Calu3 (cell line): ENCODE data around the gene CCNQ. TPM values are rescaled to one million over a fixed set of nuclear protein-coding genes. Genes with fewer than 3 reads are reported as not detected.

Experiments used
- BruUV-seq: library from RNA; stranded (reverse); fragments of 400-500 nt; replicated peaks from 2 replicates; lab custom pipeline; 2021; lab: Mats Ljungman, UMichigan
- CTCF ChIA-PET: fragments of 300-600 bp; sonication (Branson Sonifier 250); formaldehyde crosslinking; loops from one replicate; lab custom pipeline; 2022; ENCODE audit warnings: antibody characterized with exemption; lab: Charles Lee
- DNase-seq: peaks from one replicate; pipeline ENCODE4 v3.0.0; 2022
- H3K27ac Mint-ChIP-seq: one replicate; pipeline ENCODE4 v1.8.0; 2022; ENCODE audit warnings: mixed read lengths; ENCODE audit not compliant: unreplicated experiment
- H3K27me3 Mint-ChIP-seq: one replicate; pipeline ENCODE4 v1.8.0; 2022; ENCODE audit warnings: mixed read lengths; ENCODE audit not compliant: unreplicated experiment
- H3K36me3 Mint-ChIP-seq: one replicate; pipeline ENCODE4 v1.8.0; 2022; ENCODE audit warnings: mild to moderate bottlenecking, moderate library complexity, mixed read lengths; ENCODE audit not compliant: insufficient read depth, unreplicated experiment
- H3K4me1 Mint-ChIP-seq: one replicate; pipeline ENCODE4 v1.8.0; 2022; ENCODE audit warnings: mild to moderate bottlenecking, low read depth, mixed read lengths; ENCODE audit not compliant: unreplicated experiment
- H3K4me3 Mint-ChIP-seq: one replicate; pipeline ENCODE4 v1.8.0; 2022; ENCODE audit warnings: mild to moderate bottlenecking, low read depth, moderate library complexity, mixed read lengths; ENCODE audit not compliant: unreplicated experiment
- H3K9me3 Mint-ChIP-seq: one replicate; pipeline ENCODE4 v1.8.0; 2022; ENCODE audit warnings: low read depth, mixed read lengths; ENCODE audit not compliant: unreplicated experiment
- CTCF ChIP-seq: fragments of 200-600 bp; IDR thresholded peaks from one replicate; pipeline ENCODE4 v1.8.0; 2022; ENCODE audit warnings: antibody characterized with exemption; ENCODE audit not compliant: unreplicated experiment
- intact Hi-C: fragments of 100-400 bp; cut with micrococcal nuclease; formaldehyde crosslinking; loops from one replicate; pipeline ENCODE4 v1.10.0; 2022; ENCODE audit not compliant: unreplicated experiment
- total RNA-seq: library from RNA; stranded (reverse); gene quantifications from 2 replicates; pipeline ENCODE4 v1.2.3, GENCODE V29; 2022

Gene CCNQ
- total RNA-seq, 1 experiment from 2014 or later = 18.9 TPM

DNA sequence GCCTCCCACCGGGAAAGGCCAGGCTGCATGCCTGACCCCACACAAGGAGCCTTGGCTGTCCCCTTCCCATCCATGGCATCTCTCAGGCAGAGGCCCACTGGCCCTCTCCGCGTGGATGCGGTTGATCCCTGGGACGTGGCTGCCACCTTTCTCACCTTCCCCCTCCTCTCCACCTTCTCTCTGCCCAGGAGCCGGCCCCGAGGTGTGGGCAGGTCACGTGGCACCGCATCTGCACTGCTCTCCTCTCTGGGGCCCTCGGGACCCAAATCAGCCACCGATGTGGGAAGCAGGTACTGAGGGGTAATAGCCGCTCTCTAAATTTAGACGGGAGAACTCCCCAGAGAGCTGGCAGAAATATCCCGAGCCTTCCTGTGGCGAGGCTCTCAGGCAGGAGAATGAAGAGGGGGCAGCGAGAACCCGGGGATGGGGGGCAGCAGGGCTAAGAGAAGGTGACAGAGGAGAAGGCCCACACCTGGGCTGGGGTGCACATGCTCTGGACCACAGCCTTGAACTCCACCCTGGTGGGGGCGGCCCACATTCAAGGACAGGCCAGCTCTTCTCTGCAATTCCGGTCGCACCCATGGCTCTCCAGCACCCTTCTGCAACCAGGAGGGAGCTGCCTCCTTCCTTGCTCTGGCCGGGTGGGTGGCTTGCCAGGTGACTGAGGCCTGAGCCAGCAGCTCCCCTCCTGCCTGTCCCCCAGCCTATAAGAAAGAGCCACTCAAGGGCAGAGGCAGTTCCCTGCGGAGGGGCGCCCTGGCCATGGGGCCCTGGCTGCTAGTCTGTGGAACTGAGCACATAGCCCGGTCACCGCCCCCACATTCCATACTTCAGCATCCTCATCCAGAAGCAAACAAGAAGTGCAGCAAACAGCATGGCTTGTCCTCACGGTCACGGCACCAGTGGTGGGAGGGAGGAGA, 38.4 kb upstream of the CCNQ start:
- no peak for DNase-seq
- Mint-ChIP-seq H3K27ac (no peak overlapping the region), H3K9me3 (no peaks in the 10 kb centered on the region), H3K4me1 (no peaks in the 10 kb centered on the region), H3K36me3 (peaks cover under 1% of the 10 kb centered on the region), H3K27me3 (peaks cover 82% of the 10 kb centered on the region), H3K4me3 (no peak overlapping the region)
- BruUV-seq = no TSS peak
- TF ChIP-seq CTCF = no peak
- CTCF ChIA-PET = interaction anchor here (1.4 to 2.1 kb wide), 3 partner anchors 7 to 98 kb away, joined by 3 to 6 read pairs (median 5); partner anchors contain the start of gene CCNQ
- intact Hi-C loops = no loop called here

DNA sequence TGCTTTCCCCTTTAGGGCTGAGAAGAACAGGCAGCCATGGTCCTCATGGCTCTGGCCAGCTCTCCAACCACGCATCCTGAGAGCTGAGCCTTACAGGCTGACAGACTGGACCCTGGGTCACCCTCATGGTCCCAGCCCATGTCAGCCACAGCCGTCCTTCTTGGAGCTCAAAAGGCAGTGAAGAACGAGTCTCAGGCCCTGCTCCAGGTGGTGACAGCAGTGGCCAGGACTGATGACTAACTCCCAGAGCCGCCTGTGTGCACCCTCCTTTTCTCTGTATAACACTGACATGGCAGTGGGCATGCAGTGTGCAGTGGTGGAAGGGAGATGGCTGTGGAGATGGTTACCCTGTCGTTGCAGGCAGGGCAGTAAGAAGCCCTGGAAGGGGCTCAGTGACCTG, 37.8 kb upstream of the CCNQ start:
- no peaks in the 10 kb centered on the region for H3K36me3 Mint-ChIP-seq
- H3K4me3 Mint-ChIP-seq = no peak overlapping the region
- no peak for DNase-seq
- no peak for TF ChIP-seq CTCF
- no peak overlapping the region for H3K27ac Mint-ChIP-seq
- no TSS peak for BruUV-seq
- H3K9me3 Mint-ChIP-seq = no peaks in the 10 kb centered on the region
- intact Hi-C loops = no loop called here
- H3K4me1 Mint-ChIP-seq = no peaks in the 10 kb centered on the region
- peaks cover 78% of the 10 kb centered on the region for H3K27me3 Mint-ChIP-seq
- CTCF ChIA-PET = interaction anchor here (0.8 to 2.1 kb wide), 5 partner anchors 8 to 97 kb away, joined by 3 to 6 read pairs (median 5); partner anchors contain the start of gene CCNQ

DNA sequence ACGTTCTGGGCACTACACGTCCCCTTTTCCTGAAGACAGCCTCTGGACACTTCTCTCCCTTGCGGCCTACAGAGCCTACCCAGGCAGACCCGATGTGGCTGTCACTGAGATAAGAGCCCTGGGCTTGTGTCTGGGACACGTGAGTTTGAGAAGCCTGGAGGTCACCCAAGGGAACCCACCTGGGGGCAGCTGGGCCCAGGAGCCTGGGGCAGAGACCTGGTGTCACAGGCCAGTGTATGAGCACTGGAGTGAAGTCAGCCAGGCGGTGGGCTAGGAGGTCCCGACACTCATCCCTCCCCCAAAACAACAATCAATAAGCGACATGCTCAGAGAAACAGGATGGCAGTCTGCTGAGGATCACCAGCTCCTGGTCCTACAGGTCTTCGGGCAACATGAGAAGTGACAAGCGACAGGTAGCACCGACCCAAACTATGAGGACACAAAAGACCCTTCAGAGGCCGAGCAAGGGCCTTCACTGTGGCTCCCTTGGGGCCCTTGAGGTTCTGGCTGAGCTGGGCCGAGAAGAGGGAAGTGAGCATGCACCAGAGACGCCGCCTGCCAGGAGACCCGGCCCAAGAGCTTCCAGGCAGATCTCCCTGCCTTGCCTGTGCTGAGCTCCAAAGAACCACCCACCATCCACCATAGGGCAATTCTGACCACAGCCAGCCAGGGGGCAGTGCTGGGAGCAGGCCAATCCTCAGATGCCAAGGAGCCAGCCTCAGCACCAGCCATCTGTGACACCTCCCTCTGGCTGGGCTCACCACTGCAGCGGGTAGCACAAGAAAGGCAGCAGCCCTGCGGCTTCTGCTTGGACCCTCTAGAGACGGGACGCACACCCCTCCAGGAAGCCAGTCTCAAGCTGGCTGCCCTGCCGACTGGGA, 37.1 kb upstream of the CCNQ start:
- BruUV-seq = no TSS peak
- H3K27me3 Mint-ChIP-seq = peaks cover 78% of the 10 kb centered on the region
- H3K36me3 Mint-ChIP-seq = no peaks in the 10 kb centered on the region
- H3K27ac Mint-ChIP-seq = no peak overlapping the region
- no peaks in the 10 kb centered on the region for H3K4me1 Mint-ChIP-seq
- intact Hi-C loops = no loop called here
- TF ChIP-seq CTCF = peak; percentile 41
- DNase-seq = peak; percentile 67
- CTCF ChIA-PET = interaction anchor here (0.6 to 2.1 kb wide), 6 partner anchors 9 to 97 kb away, joined by 3 to 6 read pairs (median 4); partner anchors contain the start of gene CCNQ
- no peaks in the 10 kb centered on the region for H3K9me3 Mint-ChIP-seq
- no peak overlapping the region for H3K4me3 Mint-ChIP-seq

DNA sequence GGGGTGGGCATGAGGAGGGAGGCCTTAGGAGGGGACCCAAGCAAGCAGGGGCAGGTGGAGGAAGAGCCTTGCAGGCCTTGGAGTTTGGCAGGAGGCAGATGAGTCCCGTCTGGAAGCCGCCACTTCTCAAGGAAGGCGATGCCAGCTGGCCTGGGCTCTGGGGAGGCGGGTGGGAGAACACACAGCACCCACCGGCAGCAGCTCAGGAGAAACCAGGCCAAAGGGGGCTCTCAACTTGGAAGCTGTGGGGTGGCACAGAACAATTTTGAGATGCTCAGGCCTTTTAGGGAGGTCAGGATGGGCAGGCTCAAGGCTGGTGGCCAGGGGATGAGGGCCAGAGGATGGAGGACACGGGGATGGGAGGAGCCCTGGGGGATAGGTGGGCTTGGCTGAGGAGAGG, 36.4 kb upstream of the CCNQ start:
- Mint-ChIP-seq H3K36me3 (no peaks in the 10 kb centered on the region), H3K9me3 (no peaks in the 10 kb centered on the region), H3K27ac (no peak overlapping the region), H3K4me1 (no peaks in the 10 kb centered on the region), H3K4me3 (no peak overlapping the region), H3K27me3 (peaks cover 78% of the 10 kb centered on the region)
- no peak for DNase-seq
- intact Hi-C loops = no loop called here
- BruUV-seq = no TSS peak
- CTCF ChIA-PET = no interaction called here
- no peak for TF ChIP-seq CTCF
